Activated T-helper 9 cell treated with anti-CD3 and anti-CD28 coated beads, Interleukin-2, amount 50 U/mL, for 16 hours (primary cell): ENCODE measurements around the gene ADCY5.
"Not testable (repeated sequence)": the region's sequence is repeated elsewhere in the genome, so short reads cannot be mapped to it uniquely, and the experiment has no call there.

ENCODE experiments used
- DNase-seq: peaks from one replicate; pipeline ENCODE4 v3.0.0-alpha.2; 2020; ENCODE audit warnings: low read depth

Gene ADCY5

DNA sequence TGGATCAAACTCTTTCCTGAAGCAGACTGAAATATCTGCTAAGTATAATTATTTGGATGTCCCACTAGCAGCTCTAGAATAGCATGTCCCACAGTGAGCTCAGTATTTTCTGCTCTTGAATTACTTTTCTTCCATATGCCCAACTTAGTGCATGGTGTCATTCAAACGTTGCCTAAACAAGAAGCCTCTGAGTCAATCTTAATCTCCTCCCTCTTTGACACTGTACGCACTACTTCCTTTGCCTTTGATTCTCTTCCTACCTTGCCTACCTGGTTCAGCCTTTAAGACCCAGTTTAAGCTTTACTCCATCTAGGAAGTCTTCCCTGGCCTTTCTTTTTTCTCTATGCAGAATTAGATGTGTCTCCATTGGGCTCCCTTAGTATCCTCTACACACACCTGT lies 192.6 kb downstream of the ADCY5 start:
- DNase-seq: no peak

DNA sequence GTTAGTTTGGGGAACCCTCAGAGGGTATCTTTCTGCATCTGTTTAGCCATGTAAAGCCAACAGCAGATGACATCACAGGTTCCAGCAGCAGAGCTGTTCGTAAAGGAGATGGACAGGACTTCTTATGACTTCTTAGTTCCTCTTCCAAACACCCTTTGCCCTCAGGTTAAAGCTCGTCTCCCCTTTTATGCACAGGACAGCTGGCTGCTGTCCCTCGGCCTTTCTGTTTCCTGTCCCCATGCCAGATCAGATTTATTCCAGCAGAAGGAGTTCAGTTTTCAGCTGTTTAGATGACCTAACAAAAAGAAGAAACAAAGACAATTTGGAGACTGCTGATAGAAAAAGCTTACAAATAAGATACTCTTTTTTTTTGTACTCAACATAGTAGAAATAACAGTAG lies 202.0 kb downstream of the ADCY5 start:
- no peak for DNase-seq

DNA sequence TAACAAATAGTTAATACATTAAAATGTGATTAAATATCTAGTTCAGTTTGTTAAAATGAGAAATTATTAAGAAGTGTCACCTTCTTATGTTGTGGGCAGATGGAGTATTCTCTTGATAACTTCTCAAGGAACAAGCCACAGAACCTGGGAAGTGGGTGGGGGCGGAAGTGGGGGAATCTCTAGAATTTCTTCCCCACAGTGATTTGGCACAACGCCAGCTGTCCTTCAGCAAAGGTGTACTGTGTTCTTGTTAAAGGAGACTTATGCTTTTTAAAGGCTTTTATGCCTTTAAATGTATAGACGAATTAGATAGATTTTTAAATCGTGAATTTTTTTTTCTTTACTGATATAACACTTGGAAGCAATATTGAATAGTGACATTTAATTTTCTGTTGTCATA lies 204.8 kb downstream of the ADCY5 start:
- DNase-seq: no peak

DNA sequence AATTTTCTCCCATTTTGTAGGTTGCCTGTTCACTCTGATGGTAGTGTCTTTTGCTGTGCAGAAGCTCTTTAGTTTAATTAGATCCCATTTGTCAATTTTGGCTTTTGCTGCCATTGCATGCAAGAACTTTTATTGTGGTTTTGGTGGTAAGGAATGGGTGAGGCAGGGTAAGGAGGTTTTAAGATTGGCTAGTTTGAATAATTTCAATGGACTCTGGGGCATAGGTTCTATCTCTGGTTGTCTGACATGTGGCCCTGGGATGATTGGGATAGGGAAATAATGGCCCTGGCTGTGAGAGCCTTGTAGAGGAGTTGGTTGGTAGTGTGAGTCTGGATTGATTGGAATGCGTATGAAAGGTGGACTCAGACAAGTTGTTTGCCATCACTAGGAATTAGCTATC lies 209.1 kb downstream of the ADCY5 start:
- no peak for DNase-seq

DNA sequence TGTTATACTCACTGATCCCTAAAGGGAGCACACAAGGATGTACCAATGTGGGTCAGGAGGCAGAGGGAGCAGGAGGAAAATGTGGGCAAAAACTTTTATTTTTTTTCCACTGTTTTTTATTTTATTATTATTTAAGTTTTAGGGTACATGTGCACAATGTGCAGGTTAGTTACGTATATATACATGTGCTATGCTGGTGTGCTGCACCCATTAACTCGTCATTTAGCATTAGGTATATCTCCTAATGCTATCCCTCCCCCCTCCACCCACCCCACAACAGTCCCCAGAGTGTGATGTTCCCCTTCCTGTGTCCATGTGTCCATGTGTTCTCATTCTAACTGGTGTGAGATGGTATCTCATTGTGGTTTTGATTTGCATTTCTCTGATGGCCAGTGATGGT lies 209.7 kb downstream of the ADCY5 start:
- DNase-seq: not testable (repeated sequence)

DNA sequence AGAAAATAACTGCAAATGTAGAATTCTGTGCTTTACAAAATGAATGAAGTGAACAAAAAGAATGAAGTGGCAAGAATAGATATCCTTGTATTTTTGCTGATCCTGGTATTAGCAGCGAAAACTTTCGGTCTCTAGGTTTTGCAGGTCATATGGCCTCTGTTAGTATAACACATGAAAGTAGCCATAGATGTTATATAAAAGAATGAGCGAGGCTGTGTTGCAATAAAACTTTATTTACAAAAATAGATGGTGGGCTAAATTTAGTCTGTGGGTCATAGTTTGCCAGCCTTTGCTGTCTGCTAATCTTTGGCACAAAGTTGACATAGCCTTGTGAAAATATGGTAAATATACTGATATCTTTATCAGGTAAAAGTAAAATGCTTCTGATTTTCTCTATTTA lies 212.0 kb downstream of the ADCY5 start:
- DNase-seq: no peak
